Vagina (tissue), 2 donors: ENCODE results near the gene KRTAP29-1.

Experiments used
- CTCF ChIP-seq, 3 experiments: fragments of 450-650 bp in 2 of 3; fragments of 200-600 bp in 1 of 3; sonication (generic) in 1 of 3; IDR thresholded peaks; one replicate each; pipeline ENCODE4 v1.5.1; 2017 to 2019; ENCODE audit warnings: antibody characterized with exemption in 3 of 3, mild to moderate bottlenecking in 2 of 3, moderate library complexity in 2 of 3
- POLR2A ChIP-seq, 2 donors: fragments of 450-650 bp; IDR thresholded peaks; one replicate each; pipeline ENCODE4 v1.6.1; 2017; ENCODE audit warnings: antibody characterized with exemption in 2 of 2, mild to moderate bottlenecking in 2 of 2, moderate library complexity in 2 of 2
- POLR2AphosphoS5 ChIP-seq, 2 donors: sonication (generic); formaldehyde crosslinking; IDR thresholded peaks; one replicate each; pipeline ENCODE4 v1.9.0; 2017; ENCODE audit warnings: antibody characterized with exemption in 2 of 2, mild to moderate bottlenecking in 2 of 2, low read depth in 1 of 2; ENCODE audit not compliant: insufficient read depth in 1 of 2

GRCh38 chr17:41301916-41302901, at the start of gene KRTAP29-1:
- TF ChIP-seq POLR2A (IDR thresholded peaks at IDR 0.05) (no peak), POLR2AphosphoS5 (IDR thresholded peaks at IDR 0.05; ENCODE audit: insufficient read depth in 1 of 2, low read depth in 1 of 2) (no peak), CTCF (IDR thresholded peaks at IDR 0.05) (no peak)
